Cortex of kidney (tissue), 1 donor: ENCODE results near the gene OR10A4.
"Not testable (repeated sequence)": the region's sequence is repeated elsewhere in the genome, so short reads cannot be mapped to it uniquely, and the experiment has no call there.

Experiments used
- DNase-seq: peaks from one replicate; lab custom pipeline; 2025; lab: John Stamatoyannopoulos, UW

Gene OR10A4

GRCh38 chr11:6876325-6876724 lies at the start of gene OR10A4:
Gene OR10A4 (plus strand): TSS chr11:6876625. CDS start chr11:6876648, 23 bp downstream.
- no peak for DNase-seq

GRCh38 chr11:6828103-6828502 lies 48.3 kb upstream of the OR10A4 start:
- DNase-seq: no peak

GRCh38 chr11:6833356-6833755 lies 43.1 kb upstream of the OR10A4 start:
- DNase-seq: no peak

- no peak for DNase-seq
Observed at GRCh38 chr11:6834021-6834420, 42.4 kb upstream of the OR10A4 start.

GRCh38 chr11:6841694-6842093 lies 34.7 kb upstream of the OR10A4 start:
- DNase-seq: no peak

GRCh38 chr11:6843670-6844069 lies 32.8 kb upstream of the OR10A4 start:
- DNase-seq: no peak

GRCh38 chr11:6844356-6844755 lies 32.1 kb upstream of the OR10A4 start:
- DNase-seq: no peak

- DNase-seq: no peak
Observed at GRCh38 chr11:6845383-6845782, 31.0 kb upstream of the OR10A4 start, which contains the start of gene OR10A5. Gene OR10A5 (plus strand): TSS chr11:6845683. CDS start chr11:6845683, 0 bp downstream.

GRCh38 chr11:6850526-6850925 lies 25.9 kb upstream of the OR10A4 start:
- no peak for DNase-seq

- not testable (repeated sequence) for DNase-seq
Observed at GRCh38 chr11:6854801-6855200, 21.6 kb upstream of the OR10A4 start.

- no peak for DNase-seq
Observed at GRCh38 chr11:6855971-6856541, 20.4 kb upstream of the OR10A4 start.

- no peak for DNase-seq
Observed at GRCh38 chr11:6856871-6857270, 19.6 kb upstream of the OR10A4 start.

GRCh38 chr11:6862961-6863360 lies 13.5 kb upstream of the OR10A4 start, which contains the start of gene OR10A2:
Gene OR10A2 (plus strand): TSS chr11:6863057. CDS start chr11:6869755, 6,698 bp downstream.
- DNase-seq: no peak

GRCh38 chr11:6864438-6864837 lies 12.0 kb upstream of the OR10A4 start:
- no peak for DNase-seq

GRCh38 chr11:6871278-6871677 lies 5.1 kb upstream of the OR10A4 start:
- no peak for DNase-seq

- no peak for DNase-seq
Observed at GRCh38 chr11:6875761-6876160, 664 bp upstream of the OR10A4 start.

GRCh38 chr11:6876914-6877313 lies 489 bp downstream of the OR10A4 start:
- no peak for DNase-seq

GRCh38 chr11:6882751-6883150 lies 6.3 kb downstream of the OR10A4 start:
- DNase-seq: no peak

GRCh38 chr11:6887711-6888110 lies 11.3 kb downstream of the OR10A4 start:
- DNase-seq: not testable (repeated sequence)

GRCh38 chr11:6888830-6889229 lies 12.4 kb downstream of the OR10A4 start:
- no peak for DNase-seq

GRCh38 chr11:6889835-6890234 lies 13.4 kb downstream of the OR10A4 start:
- DNase-seq: no peak

GRCh38 chr11:6892400-6892799 lies 16.0 kb downstream of the OR10A4 start, which contains the start of gene OR2D2:
Gene OR2D2 (minus strand): TSS chr11:6892500. CDS start chr11:6892500, 0 bp downstream.
- DNase-seq: no peak

GRCh38 chr11:6894097-6894496 lies 17.7 kb downstream of the OR10A4 start:
- DNase-seq: no peak

GRCh38 chr11:6895010-6895409 lies 18.6 kb downstream of the OR10A4 start:
- DNase-seq: no peak
